Gastrocnemius medialis (tissue), 4 donors: ENCODE data around the gene PIP4K2C. TPM values are rescaled to one million over a fixed set of nuclear protein-coding genes. Genes with fewer than 3 reads are reported as not detected.

Experiments
- total RNA-seq, 4 donors: library from RNA; depleted of rRNA; stranded (reverse); fragments of >200 nt; gene quantifications; one replicate each; pipeline versions ENCODE4 v1.1.0 to v1.2.3, GENCODE V29; 2016

The PIP4K2C gene
- total RNA-seq, 4 donors from 2014 or later, result 11.2 to 22.0 (median 14.6) TPM

Other genes starting within 250 kb of the PIP4K2C start
- 10 to 100 TPM; 24.1 to 27.1 (median 25.6) TPM for gene R3HDM2, start 160.1 kb upstream of the PIP4K2C start, total RNA-seq
- gene INHBC, start 156.4 kb upstream of the PIP4K2C start, total RNA-seq, result under 1 TPM in 2 of 4 donors, not detected in 2; 0.20 to 0.35 TPM
- gene INHBE, start 135.9 kb upstream of the PIP4K2C start, total RNA-seq, result 1 to 10 TPM in 2 of 4 donors, not detected in 2; 1.5 to 2.2 TPM
- 1 to 10 TPM in 1 of 4 donors, not detected in 3; 1.0 TPM for gene GLI1, start 131.4 kb upstream of the PIP4K2C start, total RNA-seq
- 1 to 10 TPM; 2.7 to 5.1 (median 4.7) TPM for gene ARHGAP9, start 111.3 kb upstream of the PIP4K2C start, total RNA-seq
- gene MARS1, start 103.1 kb upstream of the PIP4K2C start, total RNA-seq, result 10 to 100 TPM; 37.7 to 81.1 (median 42.0) TPM
- gene DDIT3, start 70.7 kb upstream of the PIP4K2C start, total RNA-seq, result 10 to 100 TPM; 11.8 to 46.4 (median 17.1) TPM
- 10 to 100 TPM in 3 of 4 donors, 1 to 10 TPM in 1; 5.5 to 20.3 (median 12.9) TPM for gene MBD6, start 68.4 kb upstream of the PIP4K2C start, total RNA-seq
- 100 to 1,000 TPM; 147 to 265 (median 177) TPM for gene DCTN2, start 44.0 kb upstream of the PIP4K2C start, total RNA-seq
- under 1 TPM in 2 of 4 donors, not detected in 2; 0.09 to 0.36 TPM for gene KIF5A, start 41.1 kb upstream of the PIP4K2C start, total RNA-seq
- 10 to 100 TPM in 1 of 4 donors, 1 to 10 TPM in 3; 3.5 to 13.8 (median 6.8) TPM for gene DTX3, start 13.6 kb downstream of the PIP4K2C start, total RNA-seq
- gene ARHGEF25, start 20.2 kb downstream of the PIP4K2C start, total RNA-seq, result 1 to 10 TPM; 1.9 to 3.3 (median 2.4) TPM
- 10 to 100 TPM; 13.2 to 25.5 (median 16.6) TPM for gene B4GALNT1, start 42.0 kb downstream of the PIP4K2C start, total RNA-seq
- 100 to 1,000 TPM in 3 of 4 donors, 10 to 100 TPM in 1; 77.0 to 152 (median 106) TPM for gene OS9, start 102.9 kb downstream of the PIP4K2C start, total RNA-seq
- 1 to 10 TPM; 1.8 to 5.4 (median 3.7) TPM for gene AGAP2, start 147.6 kb downstream of the PIP4K2C start, total RNA-seq
- gene TSPAN31, start 153.8 kb downstream of the PIP4K2C start, total RNA-seq, result 10 to 100 TPM; 25.5 to 58.9 (median 32.2) TPM
- 10 to 100 TPM; 39.7 to 55.5 (median 47.4) TPM for gene CDK4, start 161.1 kb downstream of the PIP4K2C start, total RNA-seq
- gene MARCHF9, start 163.9 kb downstream of the PIP4K2C start, total RNA-seq, result 10 to 100 TPM in 1 of 4 donors, 1 to 10 TPM in 3; 4.8 to 11.3 (median 7.9) TPM
- not detected for gene CYP27B1, start 175.9 kb downstream of the PIP4K2C start, total RNA-seq
- gene METTL1, start 180.9 kb downstream of the PIP4K2C start, total RNA-seq, result 10 to 100 TPM in 3 of 4 donors, 1 to 10 TPM in 1; 6.5 to 22.7 (median 17.9) TPM
- 1 to 10 TPM in 3 of 4 donors, under 1 TPM in 1; 0.82 to 2.0 (median 1.0) TPM for gene EEF1AKMT3, start 181.4 kb downstream of the PIP4K2C start, total RNA-seq
- gene TSFM, start 191.6 kb downstream of the PIP4K2C start, total RNA-seq, result 10 to 100 TPM; 37.6 to 47.5 (median 40.1) TPM
- 10 to 100 TPM in 1 of 4 donors, 1 to 10 TPM in 2, under 1 TPM in 1; 0.78 to 22.7 (median 4.3) TPM for gene AVIL, start 227.5 kb downstream of the PIP4K2C start, total RNA-seq